OCI-LY3 (cell line): ENCODE results near the gene VASH2.

Experiments used
- CTCF ChIP-seq: fragments of 200-600, 300-600 bp; sonication (generic); IDR thresholded peaks from 2 replicates; pipeline ENCODE4 v1.5.1; 2014; ENCODE audit warnings: antibody characterized with exemption, low read length, low read depth
- EZH2phosphoT487 ChIP-seq: fragments of 200-600 bp; shearing (Covaris generic); IDR thresholded peaks from 2 replicates; pipeline ENCODE4 v1.6.1; 2018; ENCODE audit warnings: antibody characterized with exemption, mixed run types, low read depth

GRCh38 chr1:213020016-213020415 is 69.7 kb downstream of the VASH2 start:
- no peak for TF ChIP-seq CTCF
- TF ChIP-seq EZH2phosphoT487 = no peak
